Kidney tubule cell (primary cell): ENCODE results near the gene NETO2.
"Not testable (repeated sequence)": the region's sequence is repeated elsewhere in the genome, so short reads cannot be mapped to it uniquely, and the experiment has no call there.

Experiments
- DNase-seq: peaks from one replicate; pipeline ENCODE4 v3.0.0-alpha.2; 2018; ENCODE audit warnings: low spot score

NETO2 gene

DNA sequence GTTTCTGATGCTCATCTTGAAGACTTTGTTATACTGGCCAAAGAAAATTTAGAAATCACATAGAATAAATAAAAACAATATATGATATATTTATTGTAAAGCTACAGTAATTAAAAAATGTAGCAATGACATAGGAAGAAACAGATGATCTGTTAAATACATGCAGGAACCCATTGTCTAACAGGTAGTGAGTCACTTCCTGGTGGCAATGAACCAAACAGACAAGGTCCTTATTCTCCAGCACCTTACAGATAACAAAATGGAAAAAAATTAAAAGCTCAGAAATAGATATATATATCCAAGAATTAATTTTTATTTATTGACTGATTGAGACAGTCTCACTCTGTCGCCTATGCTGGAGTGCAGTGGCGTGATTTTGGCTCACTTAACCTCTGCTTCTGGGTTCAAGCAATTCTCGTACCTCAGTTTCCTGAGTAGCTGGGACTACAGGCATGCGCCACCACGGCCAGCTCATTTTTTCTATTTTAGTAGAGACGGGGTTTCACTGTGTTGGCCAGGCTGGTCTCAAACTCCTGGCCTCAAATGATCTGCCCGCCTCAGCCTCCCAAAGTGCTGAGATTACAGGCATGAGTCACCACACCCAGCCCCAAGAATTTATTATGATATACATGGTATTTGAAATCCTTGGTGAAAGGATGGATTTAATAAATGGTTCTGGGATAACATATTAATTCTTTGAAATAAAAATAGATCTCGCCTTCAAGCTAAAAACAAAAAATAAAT, 7.5 kb downstream of the NETO2 start:
- DNase-seq, result peak; percentile 62

DNA sequence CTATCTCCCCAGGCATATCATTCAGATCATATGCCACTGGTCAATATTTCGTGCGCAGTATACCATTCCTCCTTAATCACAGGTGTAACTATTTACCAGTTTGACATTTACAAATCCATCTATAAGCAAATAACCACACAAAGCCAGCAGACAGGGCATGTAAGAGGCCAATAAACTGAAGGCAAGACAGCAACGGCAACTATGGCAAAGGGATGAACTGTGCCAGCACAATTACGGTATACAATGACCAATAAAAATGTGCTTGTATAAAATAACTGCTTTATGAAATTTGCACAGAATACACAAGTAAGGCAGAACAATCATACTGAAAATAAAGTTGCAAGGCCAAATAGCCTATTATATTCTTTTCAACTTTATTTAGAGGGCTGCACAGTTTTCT, 9.2 kb downstream of the NETO2 start:
- DNase-seq, result no peak

GRCh38 chr16:47132308-47132707, 11.4 kb downstream of the NETO2 start:
- no peak for DNase-seq

DNA sequence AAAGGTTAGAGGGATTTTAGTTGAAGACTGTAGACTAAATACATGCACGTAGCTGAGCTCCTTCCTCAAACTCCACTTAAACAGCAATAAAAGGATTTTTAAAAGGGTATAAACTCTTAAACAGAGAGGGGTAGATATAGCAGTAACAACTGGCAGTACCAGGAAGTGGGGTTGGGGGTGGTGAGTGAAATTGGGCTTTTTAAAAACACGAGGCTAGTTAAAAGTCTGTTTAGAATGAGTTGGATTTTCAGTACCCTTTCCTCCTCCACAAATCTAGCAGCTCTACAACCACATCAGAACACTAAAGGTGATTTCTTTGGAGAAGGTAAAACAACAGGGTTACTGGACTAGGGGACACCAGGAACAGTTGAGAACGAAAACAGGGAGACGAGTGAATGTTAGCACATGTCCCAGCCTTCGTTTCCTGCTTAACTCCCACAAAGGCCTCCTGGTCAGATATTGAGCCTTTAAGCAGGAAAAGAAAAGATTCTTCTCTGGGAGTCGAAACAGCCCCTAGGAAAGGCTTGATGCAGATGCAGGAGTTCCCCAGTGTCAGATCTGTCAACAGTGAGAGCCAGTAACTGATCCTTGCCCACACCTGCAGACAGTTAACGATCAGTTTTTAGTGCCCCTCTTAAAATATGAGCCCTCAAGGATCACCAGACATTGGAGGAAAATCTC, 13.8 kb downstream of the NETO2 start:
- no peak for DNase-seq

- DNase-seq, result no peak
Measured at GRCh38 chr16:47127541-47127940, 16.2 kb downstream of the NETO2 start.

- no peak for DNase-seq
Measured at GRCh38 chr16:47125757-47126156, 18.0 kb downstream of the NETO2 start.

DNA sequence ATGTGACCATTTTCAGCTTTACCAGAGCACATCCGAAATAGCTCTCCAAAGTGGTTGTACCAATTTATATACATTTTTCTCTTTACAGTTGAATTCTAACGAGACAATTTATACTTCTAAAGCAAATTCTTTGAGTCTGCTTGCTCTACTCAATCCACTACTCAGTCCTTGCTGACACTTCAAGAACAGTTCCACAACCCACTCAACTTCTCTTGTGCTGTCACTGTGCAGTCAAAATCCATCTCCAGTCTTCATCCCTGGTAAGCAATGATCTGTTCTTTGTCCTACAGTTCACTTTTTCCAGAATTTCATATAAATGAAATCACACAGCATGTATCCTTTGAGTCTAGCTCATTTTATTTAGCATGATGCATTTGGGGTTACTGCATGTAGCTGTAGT, 30.6 kb downstream of the NETO2 start:
- DNase-seq, result no peak

GRCh38 chr16:47110939-47111338, 32.8 kb downstream of the NETO2 start:
- DNase-seq, result no peak

DNA sequence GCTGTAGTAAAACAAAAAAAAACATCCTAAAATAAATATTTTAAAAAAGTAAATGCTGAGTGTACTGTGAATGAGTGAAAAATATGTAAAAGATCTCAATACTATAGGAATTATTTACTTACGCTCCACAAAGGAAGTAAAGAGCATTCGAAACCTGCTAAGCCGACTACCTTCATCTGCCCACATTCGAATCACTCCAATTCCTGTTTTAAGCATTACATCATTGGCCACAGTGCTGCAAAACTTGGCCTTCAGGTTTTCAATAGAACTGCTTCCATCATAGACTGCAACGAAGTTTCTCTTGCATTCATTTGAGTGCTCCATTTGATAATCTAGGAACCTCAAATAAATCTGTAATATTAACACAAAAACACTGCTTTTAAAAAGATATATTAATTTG, 34.4 kb downstream of the NETO2 start:
- no peak for DNase-seq

DNA sequence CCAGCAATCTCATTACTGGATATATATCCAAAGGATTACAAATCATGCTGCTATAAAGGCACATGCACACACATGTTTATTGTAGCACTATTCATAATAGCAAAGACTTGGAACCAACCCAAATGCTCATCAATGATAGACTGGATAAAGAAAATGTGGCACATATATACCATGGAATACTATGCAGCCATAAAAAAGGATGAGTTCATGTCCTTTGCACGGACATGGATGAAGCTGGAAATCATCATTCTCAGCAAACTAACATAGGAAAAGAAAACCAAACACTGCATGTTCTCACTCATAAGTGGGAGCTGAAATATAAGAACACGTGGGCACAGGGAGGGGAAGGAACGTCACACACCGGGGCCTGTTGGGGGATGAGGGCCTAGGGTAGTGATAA, 40.8 kb downstream of the NETO2 start:
- not testable (repeated sequence) for DNase-seq

- DNase-seq, result not testable (repeated sequence)
Measured at GRCh38 chr16:47097154-47097553, 46.6 kb downstream of the NETO2 start.

GRCh38 chr16:47096297-47096696, 47.4 kb downstream of the NETO2 start:
- DNase-seq, result no peak

DNA sequence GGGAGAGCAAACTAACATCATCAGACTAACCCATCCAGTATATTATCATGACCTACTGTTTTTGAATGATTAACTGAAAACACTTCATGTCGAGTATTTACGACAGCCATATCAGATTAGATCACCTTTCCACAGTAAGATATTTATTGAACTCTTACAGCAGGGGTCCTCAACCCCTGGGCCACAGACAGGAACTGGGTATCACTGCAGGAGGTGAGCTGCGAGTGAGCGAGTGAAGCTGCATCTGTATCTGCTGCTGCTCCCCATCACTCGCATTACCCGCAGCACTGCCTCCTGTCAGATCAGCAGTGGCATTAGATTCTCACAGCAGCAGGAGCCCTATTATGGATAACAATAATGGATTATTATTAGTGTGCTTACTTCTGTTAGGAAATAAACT, 59.5 kb downstream of the NETO2 start:
- no peak for DNase-seq

DNA sequence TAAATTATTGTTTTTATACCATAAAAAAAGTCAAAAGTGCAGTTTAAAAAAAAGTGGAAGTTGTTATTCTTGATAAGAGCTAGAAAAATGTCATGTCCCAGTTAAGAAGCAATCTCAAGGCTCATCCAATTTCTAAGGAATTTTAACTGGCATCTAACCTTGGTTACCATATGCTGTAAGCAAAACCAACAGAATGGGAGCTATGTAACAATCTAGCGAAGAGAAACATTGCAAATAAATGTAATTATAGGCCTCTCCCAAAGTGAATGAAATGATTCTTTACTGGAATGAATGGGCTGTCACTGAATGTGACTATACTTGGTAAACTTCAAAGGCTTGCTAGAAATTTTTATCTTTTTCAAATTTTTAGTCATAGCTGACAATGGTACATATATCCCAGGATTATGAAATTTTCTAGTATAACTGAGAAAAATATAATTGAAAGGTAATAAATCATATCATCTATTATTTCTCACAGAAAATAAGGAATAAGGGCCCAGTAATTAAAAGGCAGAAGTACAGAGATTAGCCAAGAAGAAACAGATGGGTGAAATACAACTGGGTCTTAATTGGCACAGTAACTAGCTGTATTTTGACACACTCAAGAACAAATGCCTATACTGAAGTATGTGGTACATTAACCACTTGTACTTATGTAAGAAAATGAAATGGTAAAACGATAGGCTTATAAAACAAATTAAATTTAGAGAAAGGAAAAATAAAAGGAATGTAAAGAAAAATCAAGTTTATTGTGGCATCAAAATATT, 61.5 kb downstream of the NETO2 start:
- DNase-seq, result no peak

GRCh38 chr16:47081115-47081514, 62.6 kb downstream of the NETO2 start:
- DNase-seq, result no peak

DNA sequence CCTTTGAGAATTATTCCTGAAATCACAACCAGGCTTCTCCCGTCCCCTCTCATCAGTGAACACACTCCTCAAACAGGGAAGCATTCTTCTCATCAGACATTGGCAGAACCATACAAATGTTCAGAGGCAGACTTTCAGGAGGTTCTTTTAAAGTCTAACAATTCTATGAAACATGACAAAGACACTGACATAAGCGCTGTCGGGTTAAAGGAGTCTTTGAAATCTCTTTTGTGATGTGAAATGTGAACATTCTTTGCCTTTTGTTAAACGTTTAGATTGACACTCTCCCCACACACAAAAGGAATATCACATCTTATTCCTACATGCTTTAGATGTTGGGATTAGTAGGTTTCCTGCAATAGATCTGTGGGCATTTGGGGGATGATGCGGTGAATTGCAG, 63.9 kb downstream of the NETO2 start:
- no peak for DNase-seq

DNA sequence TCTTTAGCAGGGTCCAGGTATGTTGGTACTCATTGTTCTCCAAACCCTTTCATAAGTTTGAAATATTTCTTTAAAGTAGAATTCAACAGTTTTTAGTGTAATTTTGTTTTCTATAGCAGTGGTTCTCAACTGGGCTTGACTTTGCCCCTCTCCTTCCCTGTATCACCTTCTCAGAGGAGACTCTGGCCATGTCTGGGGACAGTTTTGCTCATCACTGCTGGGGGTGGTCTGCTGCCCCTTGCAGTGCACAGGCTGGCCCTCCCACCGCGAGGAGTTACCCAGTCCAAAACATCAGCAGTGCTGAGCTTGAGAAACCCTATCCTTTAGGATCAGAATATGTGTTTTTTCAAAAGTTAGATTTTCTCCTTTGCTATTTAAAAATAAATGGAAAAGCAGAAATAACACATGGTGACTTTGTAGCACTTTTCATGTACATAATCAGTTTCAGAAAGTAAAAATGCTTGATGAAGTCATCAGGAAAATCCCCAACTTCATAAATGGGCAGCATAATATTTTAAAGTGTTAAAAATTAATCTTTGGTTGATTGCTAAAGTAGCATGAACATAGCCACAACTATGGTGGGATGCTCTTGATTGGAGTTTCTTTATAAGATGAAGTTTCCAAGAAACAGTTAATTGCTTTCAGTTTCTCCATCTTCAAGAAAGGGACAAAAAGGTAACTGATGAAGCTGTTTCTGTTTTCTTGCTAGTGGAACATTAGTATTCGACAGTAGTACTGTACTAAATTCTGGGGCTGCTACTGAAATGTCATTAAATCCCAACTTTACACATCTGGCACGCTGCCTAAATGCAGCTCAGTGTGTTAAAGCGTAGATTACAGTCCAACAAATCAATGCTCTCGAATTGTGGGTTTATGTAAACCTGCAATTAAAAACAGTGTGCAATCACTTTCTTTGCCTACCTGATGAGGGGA, 70.3 kb downstream of the NETO2 start:
- DNase-seq, result peak; percentile 2

DNA sequence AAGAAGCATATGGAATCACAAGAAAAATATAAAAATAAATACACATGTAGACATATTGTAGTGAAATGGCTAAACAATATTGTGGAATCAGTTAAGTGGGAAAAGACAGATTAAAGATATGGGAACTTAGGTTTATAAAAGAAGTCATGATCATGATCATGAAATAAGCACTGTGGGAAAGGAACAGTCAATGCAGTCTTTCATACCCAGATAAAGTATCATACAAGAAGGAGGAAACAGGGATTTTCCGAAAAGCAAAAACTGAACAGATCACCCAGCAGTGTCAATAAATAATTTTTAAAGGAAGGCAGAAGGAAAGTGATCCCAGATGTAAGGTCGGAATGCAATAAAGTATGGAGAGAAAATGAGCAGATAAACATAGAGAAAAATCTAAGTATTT, 71.6 kb downstream of the NETO2 start:
- no peak for DNase-seq

DNA sequence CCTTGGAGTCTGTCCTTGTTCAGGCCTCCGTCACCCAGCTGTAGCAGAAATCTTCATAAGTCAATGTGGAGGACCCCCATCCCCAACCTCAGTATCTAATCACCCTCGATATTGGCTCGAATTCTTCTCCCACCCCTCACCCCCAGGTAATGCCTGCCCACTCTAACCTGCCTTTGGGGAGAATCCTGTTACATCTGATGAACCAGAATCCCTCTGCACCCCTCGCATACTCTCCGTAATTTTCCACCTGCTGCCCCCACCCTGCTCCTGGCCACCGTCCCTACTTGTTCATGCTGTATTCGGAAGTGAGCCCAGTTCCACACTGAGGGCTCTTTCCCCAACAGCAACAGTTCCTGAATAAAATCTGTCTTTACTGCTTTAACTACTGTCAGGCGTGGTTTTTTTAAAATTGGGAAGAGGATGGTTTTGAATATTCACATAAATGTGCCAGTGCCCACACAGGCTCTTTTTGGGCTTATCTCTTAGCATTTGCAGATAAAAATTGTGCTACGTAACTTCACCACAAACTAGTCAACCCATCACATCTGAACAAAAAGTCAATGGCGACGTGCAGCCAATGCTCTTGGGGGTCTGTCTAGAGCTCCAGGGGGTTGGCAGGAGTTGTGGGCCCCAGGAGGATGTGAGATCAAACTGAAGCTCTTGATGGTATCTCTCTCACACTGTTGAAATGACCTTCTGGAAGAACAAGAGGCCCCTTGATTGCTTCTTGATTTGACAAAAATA, 73.7 kb downstream of the NETO2 start:
- DNase-seq, result no peak

- no peak for DNase-seq
Measured at GRCh38 chr16:47069313-47069712, 74.4 kb downstream of the NETO2 start.

- no peak for DNase-seq
Measured at GRCh38 chr16:47067203-47067602, 76.5 kb downstream of the NETO2 start.
